Measurements from ENCODE around the gene HBS1L.

The HBS1L gene

GRCh38 chr6:134921721-134922261 is 132.8 kb downstream of the HBS1L start:
- no peak overlapping the region for H3K4me3 ChIP-seq (replicated peaks; ENCODE audit: low read depth, low read length)

GRCh38 chr6:134921276-134921675 is 133.3 kb downstream of the HBS1L start:
- no peaks in the 10 kb centered on the region for H3K36me3 ChIP-seq (ENCODE audit: control insufficient read depth, insufficient read depth, low read length)
- no peak for DNase-seq (ENCODE audit: extremely low read depth, insufficient read length)
- H3K27me3 ChIP-seq (replicated peaks; ENCODE audit: control insufficient read depth, insufficient read depth, low read length) = no peaks in the 10 kb centered on the region
- no peak for TF ChIP-seq CTCF (IDR thresholded peaks at IDR 0.05; ENCODE audit: insufficient read depth, low read length, poor library complexity, severe bottlenecking)
- H3K4me3 ChIP-seq (replicated peaks; ENCODE audit: low read depth, low read length) = no peak overlapping the region

More at GRCh38 chr6:134921721-134922261, 132.8 kb downstream of the HBS1L start:
- TF ChIP-seq CTCF (IDR thresholded peaks at IDR 0.05; ENCODE audit: insufficient read depth, low read length, poor library complexity, severe bottlenecking) = no peak
- no peaks in the 10 kb centered on the region for H3K27me3 ChIP-seq (replicated peaks; ENCODE audit: control insufficient read depth, insufficient read depth, low read length)
- no peaks in the 10 kb centered on the region for H3K36me3 ChIP-seq (ENCODE audit: control insufficient read depth, insufficient read depth, low read length)
- DNase-seq (ENCODE audit: extremely low read depth, insufficient read length) = no peak

- DNase-seq (ENCODE audit: extremely low read depth, insufficient read length) = no peak
- no peak for TF ChIP-seq CTCF (IDR thresholded peaks at IDR 0.05; ENCODE audit: insufficient read depth, low read length, poor library complexity, severe bottlenecking)
- Histone ChIP-seq H3K27me3 (replicated peaks; ENCODE audit: control insufficient read depth, insufficient read depth, low read length) (no peaks in the 10 kb centered on the region), H3K4me3 (replicated peaks; ENCODE audit: low read depth, low read length) (no peak overlapping the region), H3K36me3 (ENCODE audit: control insufficient read depth, insufficient read depth, low read length) (no peaks in the 10 kb centered on the region)
These were observed 134.2 kb downstream of the HBS1L start for GRCh38 chr6:134920422-134920821.

- DNase-seq (ENCODE audit: extremely low read depth, insufficient read length) = no peak
- no peaks in the 10 kb centered on the region for H3K27me3 ChIP-seq (replicated peaks; ENCODE audit: control insufficient read depth, insufficient read depth, low read length)
- TF ChIP-seq CTCF (IDR thresholded peaks at IDR 0.05; ENCODE audit: insufficient read depth, low read length, poor library complexity, severe bottlenecking) = no peak
These were observed 136.1 kb downstream of the HBS1L start for GRCh38 chr6:134918418-134918961.

GRCh38 chr6:134911547-134911946 is 143.1 kb downstream of the HBS1L start:
- Histone ChIP-seq H3K27me3 (replicated peaks; ENCODE audit: control insufficient read depth, insufficient read depth, low read length) (no peaks in the 10 kb centered on the region), H3K36me3 (ENCODE audit: control insufficient read depth, insufficient read depth, low read length) (no peaks in the 10 kb centered on the region), H3K4me3 (replicated peaks; ENCODE audit: low read depth, low read length) (no peak overlapping the region)
- DNase-seq (ENCODE audit: extremely low read depth, insufficient read length) = no peak
- TF ChIP-seq CTCF (IDR thresholded peaks at IDR 0.05; ENCODE audit: insufficient read depth, low read length, poor library complexity, severe bottlenecking) = no peak

More at GRCh38 chr6:134918418-134918961, 136.1 kb downstream of the HBS1L start:
- no peak overlapping the region for H3K4me3 ChIP-seq (replicated peaks; ENCODE audit: low read depth, low read length)
- H3K36me3 ChIP-seq (ENCODE audit: control insufficient read depth, insufficient read depth, low read length) = no peaks in the 10 kb centered on the region

- Histone ChIP-seq H3K27me3 (replicated peaks; ENCODE audit: control insufficient read depth, insufficient read depth, low read length) (no peaks in the 10 kb centered on the region), H3K36me3 (ENCODE audit: control insufficient read depth, insufficient read depth, low read length) (no peaks in the 10 kb centered on the region), H3K4me3 (replicated peaks; ENCODE audit: low read depth, low read length) (no peak overlapping the region)
- no peak for TF ChIP-seq CTCF (IDR thresholded peaks at IDR 0.05; ENCODE audit: insufficient read depth, low read length, poor library complexity, severe bottlenecking)
- no peak for DNase-seq (ENCODE audit: extremely low read depth, insufficient read length)
These were observed 144.1 kb downstream of the HBS1L start for GRCh38 chr6:134910593-134910935.

All from GM06990 (cell line).